Measurements from ENCODE around the gene TOP2B.

TOP2B gene

GRCh38 chr3:25664812-25665314, at the start of gene TOP2B:
TSS of gene TOP2B (minus strand) at chr3:25664907. CDS start at chr3:25664297, 610 bp downstream.
- DNase-seq (ENCODE audit: low spot score) = peak; percentile 94

DNA sequence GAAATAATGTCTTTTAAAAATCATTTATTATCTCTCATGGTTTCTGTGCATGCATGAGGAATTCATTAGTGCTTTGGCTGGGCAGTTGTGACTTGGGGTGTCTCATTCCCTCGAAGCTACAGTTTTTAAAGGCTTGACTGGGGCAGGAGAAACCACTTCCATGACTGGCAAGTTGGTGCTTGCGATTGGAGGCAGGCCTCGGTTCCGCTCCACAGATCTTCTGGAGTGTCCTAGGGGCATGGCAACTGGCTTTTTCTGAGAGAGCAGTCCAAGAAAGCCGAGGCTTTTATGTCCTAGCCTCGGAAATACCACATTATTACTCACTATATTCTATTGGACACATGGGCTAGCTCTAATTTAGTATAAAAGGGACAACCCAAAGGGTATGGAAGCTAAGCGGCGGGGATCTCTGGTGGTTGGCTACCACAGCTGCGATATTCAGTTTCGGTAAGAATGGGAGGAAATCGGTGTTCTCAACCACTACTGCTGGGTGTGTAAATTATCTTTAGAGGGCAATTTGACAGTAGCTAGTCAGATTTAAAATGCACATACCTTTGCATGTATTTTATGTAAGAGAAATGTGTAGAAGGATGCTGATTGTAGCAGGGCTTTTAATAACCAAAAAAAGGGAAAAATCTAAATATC, 48.8 kb upstream of the TOP2B start:
- no peak for DNase-seq (ENCODE audit: low spot score)

DNA sequence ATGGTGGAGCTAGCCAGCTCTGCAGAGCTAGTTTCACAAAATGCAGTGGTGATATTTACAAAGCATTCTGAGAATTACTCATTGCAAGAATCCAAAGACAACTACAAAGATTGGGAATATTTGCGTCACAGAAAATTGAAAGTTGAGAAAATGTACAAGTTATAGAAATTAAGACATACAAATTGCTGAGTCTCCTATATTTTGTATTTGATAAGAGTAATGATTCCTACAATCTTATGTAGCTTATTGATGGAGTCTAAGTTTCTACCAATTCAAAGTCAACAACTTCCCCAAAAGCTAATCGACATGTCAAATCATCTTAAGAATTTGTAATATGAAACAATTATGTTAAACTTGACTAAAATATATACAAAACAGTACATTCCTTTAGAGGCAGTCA, 46.4 kb upstream of the TOP2B start:
- DNase-seq (ENCODE audit: low spot score) = no peak

- DNase-seq (ENCODE audit: low spot score) = no peak
These were observed 43.3 kb upstream of the TOP2B start for GRCh38 chr3:25708036-25708435.

GRCh38 chr3:25707268-25707926, 42.7 kb upstream of the TOP2B start:
- no peak for DNase-seq (ENCODE audit: low spot score)

DNA sequence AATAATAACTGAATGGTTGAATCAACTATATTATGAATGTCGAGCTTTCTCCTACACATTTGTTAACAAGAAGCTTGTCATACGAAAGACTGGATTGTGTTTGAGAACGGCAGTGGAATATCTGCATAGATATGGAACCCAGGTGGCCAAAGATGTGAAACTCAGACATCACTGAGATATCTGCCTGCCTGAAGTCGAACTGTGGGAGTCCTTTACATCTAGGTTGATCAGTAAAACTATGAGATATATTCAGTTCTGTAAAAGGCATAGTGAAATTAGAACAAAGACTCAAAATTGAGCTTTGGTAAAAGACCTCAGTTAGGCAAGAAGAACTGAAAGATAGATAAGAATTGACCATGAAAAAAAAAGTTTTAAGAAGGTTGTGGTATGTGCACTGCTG, 41.5 kb upstream of the TOP2B start:
- DNase-seq (ENCODE audit: low spot score) = no peak

GRCh38 chr3:25697553-25697952, 32.8 kb upstream of the TOP2B start:
- DNase-seq (ENCODE audit: low spot score) = no peak

GRCh38 chr3:25695731-25696420, 31.2 kb upstream of the TOP2B start:
- no peak for DNase-seq (ENCODE audit: low spot score)

GRCh38 chr3:25693238-25693637, 28.5 kb upstream of the TOP2B start:
- no peak for DNase-seq (ENCODE audit: low spot score)

- no peak for DNase-seq (ENCODE audit: low spot score)
These were observed 27.6 kb upstream of the TOP2B start for GRCh38 chr3:25692341-25692740.

GRCh38 chr3:25690768-25691533, 26.2 kb upstream of the TOP2B start:
- no peak for DNase-seq (ENCODE audit: low spot score)

- no peak for DNase-seq (ENCODE audit: low spot score)
These were observed 24.5 kb upstream of the TOP2B start for GRCh38 chr3:25689226-25689625.

- no peak for DNase-seq (ENCODE audit: low spot score)
These were observed 23.0 kb upstream of the TOP2B start for GRCh38 chr3:25687742-25688141.

DNA sequence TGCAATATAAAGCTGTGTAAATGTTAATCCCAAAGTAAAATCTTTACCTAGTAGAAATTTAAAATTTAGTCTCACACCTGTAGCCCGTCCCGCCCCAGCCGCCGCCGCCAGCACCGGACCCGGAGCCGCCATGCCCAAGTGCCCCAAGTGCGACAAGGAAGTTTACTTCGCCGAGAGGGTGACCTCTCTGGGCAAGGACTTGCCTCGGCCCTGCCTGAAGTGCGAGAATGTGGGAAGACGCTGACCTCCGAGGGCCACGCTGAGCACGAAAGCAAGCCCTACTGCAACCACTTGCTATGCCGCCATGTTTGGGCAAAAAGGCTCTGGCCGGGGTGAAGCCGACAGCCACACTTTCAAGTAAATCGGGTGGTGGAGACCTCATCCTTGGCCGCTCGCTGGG, 22.1 kb upstream of the TOP2B start:
- DNase-seq (ENCODE audit: low spot score) = no peak

- no peak for DNase-seq (ENCODE audit: low spot score)
These were observed 19.2 kb upstream of the TOP2B start for GRCh38 chr3:25683882-25684281.

- no peak for DNase-seq (ENCODE audit: low spot score)
These were observed 18.7 kb upstream of the TOP2B start for GRCh38 chr3:25683410-25683809.

GRCh38 chr3:25679642-25680302, 15.1 kb upstream of the TOP2B start:
- DNase-seq (ENCODE audit: low spot score) = no peak

GRCh38 chr3:25679166-25679565, 14.5 kb upstream of the TOP2B start:
- no peak for DNase-seq (ENCODE audit: low spot score)

- no peak for DNase-seq (ENCODE audit: low spot score)
These were observed 13.9 kb upstream of the TOP2B start for GRCh38 chr3:25678581-25678980.

- no peak for DNase-seq (ENCODE audit: low spot score)
These were observed 12.4 kb upstream of the TOP2B start for GRCh38 chr3:25677121-25677520.

GRCh38 chr3:25674670-25675069, 10.0 kb upstream of the TOP2B start:
- no peak for DNase-seq (ENCODE audit: low spot score)

DNA sequence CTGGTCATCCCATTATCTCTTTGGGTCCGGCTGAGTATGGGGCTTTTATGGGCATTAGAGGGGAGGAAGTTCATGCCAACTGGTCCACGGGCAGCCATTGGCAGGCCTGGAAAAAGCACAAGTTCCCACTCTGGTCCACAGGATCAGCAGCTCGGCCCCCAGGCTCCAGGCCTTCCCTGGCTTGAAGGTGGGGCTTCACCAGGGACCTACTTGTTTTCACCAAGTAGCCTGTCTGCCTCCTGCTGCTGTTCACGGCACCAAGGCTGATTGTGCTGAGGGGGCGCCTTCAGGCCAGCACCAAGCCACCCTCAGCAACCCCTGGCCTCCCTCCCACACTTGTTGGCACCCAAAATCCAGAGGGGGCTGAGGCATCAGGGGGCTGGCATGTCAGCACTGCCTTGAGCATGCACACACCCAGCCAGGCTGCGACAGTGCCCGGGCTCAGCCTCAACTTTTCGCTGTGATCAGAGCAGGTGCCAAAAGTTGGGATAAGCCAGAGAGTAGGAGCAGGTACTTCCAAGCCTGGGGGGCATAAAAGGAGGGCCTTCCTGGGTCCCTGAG, 9.1 kb upstream of the TOP2B start:
- no peak for DNase-seq (ENCODE audit: low spot score)
